Epithelial cell of proximal tubule (primary cell): ENCODE measurements around the gene CDH23. TPM values are rescaled to one million over a fixed set of nuclear protein-coding genes. Genes with fewer than 3 reads are reported as not detected.

Source experiments
- DNase-seq: peaks from one replicate; pipeline ENCODE4 v3.0.0-alpha.2; 2011; ENCODE audit warnings: low read depth
- H3K4me3 ChIP-seq: 2 replicates; pipeline ENCODE4 v1.5.1; 2011; ENCODE audit warnings: low read depth, mild to moderate bottlenecking, low read length
- CTCF ChIP-seq: conservative IDR thresholded peaks from 2 replicates; pipeline ENCODE4 v1.5.1; 2012; ENCODE audit warnings: low read depth, mild to moderate bottlenecking, low read length
- total RNA-seq: library from RNA; depleted of rRNA; stranded (reverse); fragments of >200 nt; gene quantifications from 2 replicates; pipeline ENCODE4 v1.2.3, GENCODE V29; 2015

Gene CDH23
- total RNA-seq, 1 donor from 2014 or later = under 0.01 TPM

- no peak for TF ChIP-seq CTCF
- DNase-seq = no peak
- no peak overlapping the region for H3K4me3 ChIP-seq
These were observed 374.5 kb downstream of the CDH23 start for GRCh38 chr10:71771204-71771603.

GRCh38 chr10:71771821-71772617 lies 375.3 kb downstream of the CDH23 start:
- TF ChIP-seq CTCF = no peak
- DNase-seq = no peak
- H3K4me3 ChIP-seq = no peak overlapping the region

- H3K4me3 ChIP-seq = peak overlapping the region; percentile 63
- no peak for TF ChIP-seq CTCF
- no peak for DNase-seq
These were observed 376.1 kb downstream of the CDH23 start for GRCh38 chr10:71772832-71773220.

GRCh38 chr10:71773221-71773971 lies 376.7 kb downstream of the CDH23 start, which contains the start of gene VSIR:
VSIR (minus strand) TSS chr10:71773520; CDS start chr10:71773439, 81 bp downstream.
- peak; percentile 71 for TF ChIP-seq CTCF
- DNase-seq = no peak
- H3K4me3 ChIP-seq = peak within 1 kb of the TSS; percentile 63

GRCh38 chr10:71774916-71775702 lies 378.4 kb downstream of the CDH23 start:
- H3K4me3 ChIP-seq = no peak overlapping the region
- TF ChIP-seq CTCF = no peak
- DNase-seq = no peak

- H3K4me3 ChIP-seq = no peak overlapping the region
- DNase-seq = no peak
- TF ChIP-seq CTCF = no peak
These were observed 379.8 kb downstream of the CDH23 start for GRCh38 chr10:71776481-71776925.
